ENCODE data around the gene ACTR8. TPM values are rescaled to one million over a fixed set of nuclear protein-coding genes. Genes with fewer than 3 reads are reported as not detected.

The ACTR8 gene
- total and polyA plus RNA-seq, 2 of the 13 experiments (the other 11 are each of a cell fraction or from before 2014, with no cell fraction given), result 15.5 to 29.0 TPM

GRCh38 chr3:53846134-53846850 is 35.7 kb downstream of the ACTR8 start, which contains the start of the genes CHDH and IL17RB (continued):
- TF ChIP-seq CTCF (CRISPR knock-in tag; IDR thresholded peaks at IDR 0.05) (peak; percentile 63), TRIM22 (IDR thresholded peaks at IDR 0.05) (no peak), PRDM15 (CRISPR knock-in tag; IDR thresholded peaks at IDR 0.05) (no peak), ZUFSP (CRISPR knock-in tag; IDR thresholded peaks at IDR 0.05; ENCODE audit: borderline replicate concordance) (peak; percentile 65; the same call in 1 of the 2 replicates), ZNF660 (CRISPR knock-in tag; IDR thresholded peaks at IDR 0.05; ENCODE audit: borderline replicate concordance, low read depth) (no peak), UBTF (CRISPR knock-in tag; IDR thresholded peaks at IDR 0.05) (peak; percentile 93; the same call in 1 of the 2 replicates), ZNF782 (CRISPR knock-in tag; IDR thresholded peaks at IDR 0.05; ENCODE audit: borderline replicate concordance) (peak; percentile 81; the same call in 1 of the 2 replicates), NR1H2 (CRISPR knock-in tag; IDR thresholded peaks at IDR 0.05; ENCODE audit: borderline replicate concordance, low read depth) (no peak), ZNF30 (CRISPR knock-in tag; IDR thresholded peaks at IDR 0.05) (no peak), NFIB (CRISPR knock-in tag; IDR thresholded peaks at IDR 0.05; ENCODE audit: borderline replicate concordance) (no peak), PLSCR1 (CRISPR knock-in tag; IDR thresholded peaks at IDR 0.05; ENCODE audit: borderline replicate concordance) (peak; percentile 68; the same call in 1 of the 2 replicates), SRF (IDR thresholded peaks at IDR 0.05; ENCODE audit: low read depth, low read length) (no peak), GTF3A (CRISPR knock-in tag; conservative IDR thresholded peaks at IDR 0.05) (no peak)

All from HepG2 (cell line).